HEK293 (cell line): ENCODE results near the gene CSNK2A2.
A peak's percentile ranks its signal among the peaks of the same experiment; 100 is the strongest.

ENCODE experiments used
- CTCF ChIA-PET: fragments of 350-600 bp; formaldehyde crosslinking; extraction: SDS; loops from one replicate; lab custom pipeline; 2021; ENCODE audit warnings: antibody characterized with exemption; lab: Yijun Ruan, JAX
- POLR2A ChIA-PET: fragments of 300-600 bp; formaldehyde crosslinking; extraction: SDS; loops from one replicate; lab custom pipeline; 2020; ENCODE audit warnings: antibody characterized with exemption, inconsistent platforms; lab: Yijun Ruan, JAX
- H3K27ac ChIP-seq: fragments of 200-500 bp; sonication (Bioruptor generic); 2 replicates; pipeline ENCODE4 v1.5.1; 2014; ENCODE audit warnings: low read depth, low read length, control low read depth, inconsistent platforms; ENCODE audit errors: extremely low read depth
- H3K36me3 ChIP-seq, 2 experiments: fragments of 200-500 bp in 1 of 2; sonication (Bioruptor generic) in 1 of 2; 1 replicate in 1 of 2; 2 replicates in 1 of 2; pipeline ENCODE4 v1.5.1; 2014 to 2017; ENCODE audit warnings: inconsistent platforms in 2 of 2, low read length in 2 of 2; ENCODE audit not compliant: control insufficient read depth in 2 of 2, insufficient read depth in 1 of 2
- H3K4me1 ChIP-seq: fragments of 200-500 bp; sonication (Bioruptor generic); 2 replicates; pipeline ENCODE4 v1.5.1; 2014; ENCODE audit warnings: mild to moderate bottlenecking, low read length, inconsistent platforms; ENCODE audit not compliant: control insufficient read depth, insufficient read depth
- H3K4me3 ChIP-seq: 2 replicates; pipeline ENCODE4 v1.5.1; 2011; ENCODE audit warnings: low read depth, mild to moderate bottlenecking, control low read depth, low read length, moderate library complexity
- H3K9me3 ChIP-seq: fragments of 200-500 bp; sonication (Bioruptor generic); 2 replicates; pipeline ENCODE4 v1.5.1; 2014; ENCODE audit warnings: low read depth, low read length, inconsistent platforms; ENCODE audit not compliant: control insufficient read depth, insufficient read depth
- GLI2 ChIP-seq: fragments of 450-650 bp; formaldehyde crosslinking; IDR thresholded peaks from 2 replicates; pipeline ENCODE4; 2017; ENCODE audit warnings: missing biosample characterization, missing genetic modification characterization, low read depth, borderline replicate concordance
- GLI4 ChIP-seq: fragments of 450-650 bp; formaldehyde crosslinking; IDR thresholded peaks from 2 replicates; pipeline ENCODE4 v1.5.1; 2016; ENCODE audit warnings: missing biosample characterization, missing genetic modification characterization
- REPIN1 ChIP-seq: fragments of 450-650 bp; formaldehyde crosslinking; IDR thresholded peaks from 2 replicates; pipeline ENCODE4 v1.5.1; 2017; ENCODE audit warnings: missing biosample characterization, missing genetic modification characterization, low read depth
- ZBTB7A ChIP-seq: fragments of 450-650 bp; formaldehyde crosslinking; IDR thresholded peaks from 2 replicates; pipeline ENCODE4 v1.5.1; 2016; ENCODE audit warnings: low read depth, missing biosample characterization, missing genetic modification characterization
- ZNF19 ChIP-seq: fragments of 450-650 bp; formaldehyde crosslinking; IDR thresholded peaks from 2 replicates; pipeline ENCODE4; 2016; ENCODE audit warnings: missing biosample characterization, missing genetic modification characterization, low read depth
- ZNF23 ChIP-seq: fragments of 450-650 bp; formaldehyde crosslinking; IDR thresholded peaks from 2 replicates; pipeline ENCODE4 v1.5.1; 2016; ENCODE audit warnings: missing biosample characterization, missing genetic modification characterization, borderline replicate concordance
- ZNF324 ChIP-seq: fragments of 450-650 bp; formaldehyde crosslinking; IDR thresholded peaks from 2 replicates; pipeline ENCODE4 v1.5.1; 2016; ENCODE audit warnings: missing biosample characterization, missing genetic modification characterization
- ZNF362 ChIP-seq: fragments of 450-650 bp; formaldehyde crosslinking; IDR thresholded peaks from 2 replicates; pipeline ENCODE4 v1.5.1; 2016; ENCODE audit warnings: missing biosample characterization, missing genetic modification characterization
- ZNF366 ChIP-seq: fragments of 450-650 bp; formaldehyde crosslinking; conservative IDR thresholded peaks from 2 replicates; pipeline ENCODE4 v1.5.1; 2016; ENCODE audit warnings: missing biosample characterization, missing genetic modification characterization
- ZNF394 ChIP-seq: fragments of 450-650 bp; formaldehyde crosslinking; IDR thresholded peaks from 2 replicates; pipeline ENCODE4 v1.5.1; 2016; ENCODE audit warnings: missing biosample characterization, missing genetic modification characterization, mild to moderate bottlenecking, moderate library complexity, borderline replicate concordance
- ZNF423 ChIP-seq: fragments of 450-650 bp; formaldehyde crosslinking; IDR thresholded peaks from 2 replicates; pipeline ENCODE4 v1.5.1; 2016; ENCODE audit warnings: missing biosample characterization, missing genetic modification characterization
- ZNF449 ChIP-seq: fragments of 450-650 bp; formaldehyde crosslinking; IDR thresholded peaks from 2 replicates; pipeline ENCODE4 v1.5.1; 2017; ENCODE audit warnings: missing biosample characterization, mild to moderate bottlenecking, missing genetic modification characterization, moderate library complexity
- ZNF501 ChIP-seq: fragments of 450-650 bp; formaldehyde crosslinking; IDR thresholded peaks from 2 replicates; pipeline ENCODE4 v1.5.1; 2016; ENCODE audit warnings: missing biosample characterization, missing genetic modification characterization
- ZNF654 ChIP-seq: fragments of 450-650 bp; formaldehyde crosslinking; IDR thresholded peaks from 2 replicates; pipeline ENCODE4 v1.5.1; 2016; ENCODE audit warnings: low read depth, missing biosample characterization, missing genetic modification characterization
- ZNF701 ChIP-seq: fragments of 450-650 bp; formaldehyde crosslinking; IDR thresholded peaks from 2 replicates; pipeline ENCODE4 v1.5.1; 2016; ENCODE audit warnings: missing biosample characterization, missing genetic modification characterization
- ZSCAN30 ChIP-seq: fragments of 450-650 bp; IDR thresholded peaks from 2 replicates; pipeline ENCODE4 v1.5.1; 2018; ENCODE audit warnings: missing biosample characterization, mild to moderate bottlenecking, missing genetic modification characterization, moderate library complexity
- TF ChIP-seq, protein P1 (sequence below): fragments of 450-650 bp; formaldehyde crosslinking; IDR thresholded peaks from 2 replicates; pipeline ENCODE4 v1.5.1; 2016; ENCODE audit warnings: missing biosample characterization, missing genetic modification characterization, low read depth
- TF ChIP-seq, protein P2 (sequence below): fragments of 450-650 bp; formaldehyde crosslinking; IDR thresholded peaks from 2 replicates; pipeline ENCODE4 v1.5.1; 2016; ENCODE audit warnings: missing biosample characterization, missing genetic modification characterization

Gene CSNK2A2

GRCh38 chr16:58218786-58219185, 20.9 kb upstream of the CSNK2A2 start (continued):
- TF ChIP-seq ZNF362 (tag by site-specific recombination) (no peak), ZNF423 (tag by site-specific recombination) (no peak), GLI4 (tag by site-specific recombination) (no peak), ZNF449 (tag by site-specific recombination) (no peak), ZSCAN30 (tag by site-specific recombination) (no peak), ZNF654 (tag by site-specific recombination) (no peak), ZNF701 (tag by site-specific recombination) (no peak), ZNF19 (tag by site-specific recombination) (no peak), ZNF366 (tag by site-specific recombination) (no peak)
- TF ChIP-seq, protein P1, sequence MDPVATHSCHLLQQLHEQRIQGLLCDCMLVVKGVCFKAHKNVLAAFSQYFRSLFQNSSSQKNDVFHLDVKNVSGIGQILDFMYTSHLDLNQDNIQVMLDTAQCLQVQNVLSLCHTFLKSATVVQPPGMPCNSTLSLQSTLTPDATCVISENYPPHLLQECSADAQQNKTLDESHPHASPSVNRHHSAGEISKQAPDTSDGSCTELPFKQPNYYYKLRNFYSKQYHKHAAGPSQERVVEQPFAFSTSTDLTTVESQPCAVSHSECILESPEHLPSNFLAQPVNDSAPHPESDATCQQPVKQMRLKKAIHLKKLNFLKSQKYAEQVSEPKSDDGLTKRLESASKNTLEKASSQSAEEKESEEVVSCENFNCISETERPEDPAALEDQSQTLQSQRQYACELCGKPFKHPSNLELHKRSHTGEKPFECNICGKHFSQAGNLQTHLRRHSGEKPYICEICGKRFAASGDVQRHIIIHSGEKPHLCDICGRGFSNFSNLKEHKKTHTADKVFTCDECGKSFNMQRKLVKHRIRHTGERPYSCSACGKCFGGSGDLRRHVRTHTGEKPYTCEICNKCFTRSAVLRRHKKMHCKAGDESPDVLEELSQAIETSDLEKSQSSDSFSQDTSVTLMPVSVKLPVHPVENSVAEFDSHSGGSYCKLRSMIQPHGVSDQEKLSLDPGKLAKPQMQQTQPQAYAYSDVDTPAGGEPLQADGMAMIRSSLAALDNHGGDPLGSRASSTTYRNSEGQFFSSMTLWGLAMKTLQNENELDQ (tag by site-specific recombination) = no peak

DNA sequence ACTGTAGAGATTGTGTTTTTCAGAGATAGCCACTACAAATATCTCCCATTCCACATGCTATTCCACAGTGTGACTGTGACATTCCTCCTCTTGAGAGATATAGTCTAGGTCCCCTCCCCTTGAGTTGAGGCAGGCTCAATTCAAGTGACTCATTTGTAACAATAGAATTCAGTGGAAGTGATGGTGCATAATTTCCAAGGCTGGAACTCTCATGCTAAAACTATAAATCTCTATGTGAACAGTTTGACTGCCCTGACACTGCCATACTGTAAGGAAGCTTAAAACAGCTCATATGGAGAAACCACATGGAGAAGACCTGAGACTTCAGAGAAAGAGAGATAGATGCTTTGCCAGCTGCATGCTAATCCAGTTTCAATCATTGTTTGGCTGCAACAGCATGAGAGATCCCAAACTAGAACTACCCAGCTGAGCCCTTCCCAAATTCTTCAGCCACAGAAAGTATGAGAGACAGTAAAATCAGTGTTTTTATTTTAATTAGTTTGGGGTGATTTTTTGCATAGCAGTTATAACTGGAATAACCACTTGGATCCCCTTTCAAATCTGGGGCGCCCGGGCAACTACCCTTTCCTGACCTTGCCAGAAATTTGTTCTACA, 19.5 kb upstream of the CSNK2A2 start:
- CTCF ChIA-PET = interaction anchor here (0.6 kb wide), 1 partner anchor 104 kb away, joined by 3 read pairs; no protein-coding TSS in a partner anchor
- POLR2A ChIA-PET = no interaction called here
- Histone ChIP-seq H3K4me3 (no peak overlapping the region), H3K27ac (no peak overlapping the region), H3K36me3 (no peaks in the 10 kb centered on the region), H3K9me3 (no peaks in the 10 kb centered on the region), H3K4me1 (no peaks in the 10 kb centered on the region)
- TF ChIP-seq ZNF23 (tag by site-specific recombination) = no peak
- no peak for TF ChIP-seq ZNF394
- no peak for TF ChIP-seq ZNF501
- TF ChIP-seq REPIN1 (tag by site-specific recombination) = no peak
- no peak for TF ChIP-seq ZBTB7A
- no peak for TF ChIP-seq GLI2

DNA sequence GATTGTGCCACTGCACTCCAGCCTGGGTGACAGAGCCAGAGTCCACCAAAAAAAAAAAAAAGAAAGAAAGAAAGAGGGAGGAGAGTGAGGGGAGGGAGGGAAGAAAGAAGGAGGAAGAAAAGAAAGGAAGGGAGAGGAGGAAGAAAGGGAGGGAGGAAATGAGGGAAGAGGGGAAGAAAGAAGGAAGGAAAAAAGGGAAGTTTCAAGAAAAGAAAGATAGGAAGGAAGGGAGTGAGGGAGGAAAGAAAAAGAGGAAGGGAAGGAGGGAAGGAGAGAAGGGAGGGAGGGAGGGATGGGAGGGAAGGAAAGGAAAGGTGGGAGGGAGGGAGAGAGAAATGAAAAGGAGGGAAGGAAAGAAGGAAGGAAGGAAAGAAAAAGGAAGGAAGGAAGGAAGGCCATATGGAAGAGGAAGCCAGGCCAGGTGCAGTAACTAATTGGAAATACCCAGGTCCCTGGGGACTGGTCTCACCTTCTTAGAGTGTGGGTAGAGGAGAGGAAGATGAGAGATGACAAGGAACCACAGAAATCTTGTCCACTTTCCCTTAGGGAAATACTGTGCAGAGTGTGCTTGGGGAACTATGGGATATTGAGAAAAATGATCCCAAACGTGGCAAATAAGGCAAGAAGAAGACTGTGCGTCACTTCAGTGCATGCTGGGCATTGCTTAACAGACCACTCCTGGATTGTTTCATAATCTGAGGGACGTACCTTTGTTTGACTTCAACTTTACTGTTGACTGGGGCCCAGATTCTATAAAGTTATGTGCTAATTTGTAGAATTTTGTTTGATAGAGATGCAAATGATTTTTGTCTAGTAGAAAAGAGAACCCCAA, 15.1 kb upstream of the CSNK2A2 start:
- Histone ChIP-seq H3K9me3 (no peaks in the 10 kb centered on the region), H3K27ac (no peak overlapping the region), H3K4me3 (no peak overlapping the region), H3K36me3 (no peaks in the 10 kb centered on the region), H3K4me1 (no peaks in the 10 kb centered on the region)
- ChIA-PET POLR2A (no interaction called here), CTCF (interaction anchor here (0.6 kb wide), 1 partner anchor 15 kb away, joined by 3 read pairs; no protein-coding TSS in a partner anchor)
- TF ChIP-seq, protein P2, sequence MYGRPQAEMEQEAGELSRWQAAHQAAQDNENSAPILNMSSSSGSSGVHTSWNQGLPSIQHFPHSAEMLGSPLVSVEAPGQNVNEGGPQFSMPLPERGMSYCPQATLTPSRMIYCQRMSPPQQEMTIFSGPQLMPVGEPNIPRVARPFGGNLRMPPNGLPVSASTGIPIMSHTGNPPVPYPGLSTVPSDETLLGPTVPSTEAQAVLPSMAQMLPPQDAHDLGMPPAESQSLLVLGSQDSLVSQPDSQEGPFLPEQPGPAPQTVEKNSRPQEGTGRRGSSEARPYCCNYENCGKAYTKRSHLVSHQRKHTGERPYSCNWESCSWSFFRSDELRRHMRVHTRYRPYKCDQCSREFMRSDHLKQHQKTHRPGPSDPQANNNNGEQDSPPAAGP (tag by site-specific recombination) = no peak
- TF ChIP-seq ZNF324 (tag by site-specific recombination) (no peak), ZSCAN30 (tag by site-specific recombination) (no peak), ZNF366 (tag by site-specific recombination) (peak; percentile 62)
